Endothelial cell of umbilical vein (primary cell): Measurements from ENCODE around the gene MSH5. TPM values are rescaled to one million over a fixed set of nuclear protein-coding genes. Genes with fewer than 3 reads are reported as not detected.

Experiments used
- BruUV-seq: library from RNA; stranded (reverse); fragments of 400-500 nt; replicated peaks from 2 replicates; lab custom pipeline; 2021; lab: Mats Ljungman, UMichigan
- CTCF ChIA-PET: fragments of 300-600, 350-600 bp; sonication (Branson Sonifier 250); formaldehyde crosslinking; loops from one replicate; lab custom pipeline; 2021; ENCODE audit warnings: antibody characterized with exemption, inconsistent platforms; lab: Charles Lee
- POLR2A ChIA-PET: fragments of 300-600, 350-600 bp; sonication (Branson Sonifier 250); formaldehyde crosslinking; loops from one replicate; lab custom pipeline; 2021; ENCODE audit warnings: antibody characterized with exemption, inconsistent platforms; lab: Charles Lee
- DNase-seq: peaks from one replicate; pipeline ENCODE4 v3.0.0-alpha.2; 2011; ENCODE audit warnings: low read depth, low spot score
- FAIRE-seq: peaks from 2 replicates; lab custom pipeline; 2011; peaks lifted over from hg19 to GRCh38; lab: Jason Lieb, UNC
- H2AFZ ChIP-seq: 2 replicates; pipeline ENCODE4 v1.6.0; 2012; ENCODE audit warnings: low read depth, low read length, control low read depth, inconsistent platforms
- H3K27ac ChIP-seq: 2 replicates; pipeline ENCODE4 v1.5.1; 2011; ENCODE audit warnings: low read depth, mild to moderate bottlenecking, control low read depth, low read length, moderate library complexity; ENCODE audit not compliant: insufficient read depth
- H3K27me3 ChIP-seq, 2 experiments: 2 replicates each; pipeline versions ENCODE4 v1.6.0 to v1.6.1; 2011; ENCODE audit warnings: low read length in 2 of 2, mixed read lengths in 1 of 2; ENCODE audit not compliant: control insufficient read depth in 2 of 2, insufficient read depth in 2 of 2
- H3K36me3 ChIP-seq, 2 experiments: 2 replicates in 1 of 2; 3 replicates in 1 of 2; pipeline ENCODE4 v1.5.1; 2011; ENCODE audit warnings: low read length in 2 of 2, mild to moderate bottlenecking in 1 of 2, moderate library complexity in 1 of 2; ENCODE audit not compliant: control insufficient read depth in 2 of 2, insufficient read depth in 2 of 2; ENCODE audit errors: extremely low read depth in 1 of 2
- H3K4me1 ChIP-seq: 3 replicates; pipeline ENCODE4 v1.5.1; 2011; ENCODE audit warnings: mild to moderate bottlenecking, low read length; ENCODE audit not compliant: control insufficient read depth, insufficient read depth; ENCODE audit errors: extremely low read depth
- H3K4me2 ChIP-seq: 2 replicates; pipeline ENCODE4 v1.6.1; 2011; ENCODE audit warnings: low read length, control low read depth, mixed read lengths; ENCODE audit not compliant: insufficient read depth
- H3K4me3 ChIP-seq, 3 experiments: fragments of 200-600 bp in 1 of 3; sonication (generic), shearing (Covaris generic) in 1 of 3; replicated peaks in 1 of 3; 2 replicates each; pipeline ENCODE4 v1.5.1; 2011 to 2016; ENCODE audit warnings: control low read depth in 3 of 3, low read length in 3 of 3, mild to moderate bottlenecking in 2 of 3, inconsistent platforms in 1 of 3, low read depth in 1 of 3, moderate library complexity in 1 of 3; ENCODE audit not compliant: insufficient read depth in 1 of 3
- H3K79me2 ChIP-seq: 2 replicates; pipeline ENCODE4 v1.6.0; 2012; ENCODE audit warnings: low read length, inconsistent platforms; ENCODE audit not compliant: control insufficient read depth, insufficient read depth
- H3K9ac ChIP-seq: replicated peaks from 2 replicates; pipeline ENCODE3; 2011; ENCODE audit warnings: low read length, control low read depth; ENCODE audit not compliant: insufficient read depth; ENCODE audit errors: extremely low read depth
- H3K9me1 ChIP-seq: replicated peaks from 3 replicates; pipeline ENCODE4 v1.6.0; 2011; ENCODE audit warnings: mild to moderate bottlenecking, low read length; ENCODE audit not compliant: control insufficient read depth, insufficient read depth; ENCODE audit errors: extremely low read depth
- H3K9me3 ChIP-seq: replicated peaks from 2 replicates; pipeline ENCODE4 v1.5.1; 2012; ENCODE audit warnings: low read length, inconsistent platforms; ENCODE audit not compliant: control insufficient read depth, insufficient read depth
- H4K20me1 ChIP-seq: replicated peaks from 2 replicates; pipeline ENCODE3; 2011; ENCODE audit warnings: mild to moderate bottlenecking, low read length; ENCODE audit not compliant: control insufficient read depth, insufficient read depth; ENCODE audit errors: extremely low read depth
- CTCF ChIP-seq, 2 donors: IDR thresholded peaks; 1 replicate in 1 of 2; 2 replicates in 1 of 2; pipeline ENCODE4 v1.5.1; 2011; ENCODE audit warnings: low read length in 2 of 2, mild to moderate bottlenecking in 2 of 2, moderate library complexity in 2 of 2, control low read depth in 1 of 2, inconsistent platforms in 1 of 2, low read depth in 1 of 2; ENCODE audit not compliant: insufficient read depth in 1 of 2; ENCODE audit errors: extremely low read depth in 1 of 2
- EZH2 ChIP-seq: IDR thresholded peaks from 2 replicates; pipeline ENCODE4 v1.6.1; 2012; ENCODE audit warnings: borderline replicate concordance, low read depth, mild to moderate bottlenecking, moderate library complexity, low read length, inconsistent platforms; ENCODE audit not compliant: severe bottlenecking
- FOS ChIP-seq: IDR thresholded peaks from 2 replicates; pipeline ENCODE4 v1.6.1; 2011; ENCODE audit warnings: mild to moderate bottlenecking, low read length, moderate library complexity, borderline replicate concordance; ENCODE audit not compliant: insufficient read depth
- GATA2 ChIP-seq: IDR thresholded peaks from 2 replicates; pipeline ENCODE4 v1.7.0; 2011; ENCODE audit warnings: low read depth, mild to moderate bottlenecking, moderate library complexity, mixed read lengths, low read length; ENCODE audit not compliant: insufficient read length, insufficient read depth
- JUN ChIP-seq: IDR thresholded peaks from 2 replicates; pipeline ENCODE4 v1.6.1; 2011; ENCODE audit warnings: borderline replicate concordance, low read depth; ENCODE audit not compliant: insufficient read length, insufficient read depth
- MAX ChIP-seq: IDR thresholded peaks from 2 replicates; pipeline ENCODE4 v1.6.1; 2011; ENCODE audit not compliant: insufficient read depth, insufficient read length
- MYC ChIP-seq: IDR thresholded peaks from one replicate; pipeline ENCODE4 v1.6.1; 2011; ENCODE audit warnings: mild to moderate bottlenecking, low read depth, low read length
- POLR2A ChIP-seq: IDR thresholded peaks from 2 replicates; pipeline ENCODE4 v1.6.1; 2012; ENCODE audit warnings: low read depth, mild to moderate bottlenecking, control low read depth, low read length
- POLR2AphosphoS5 ChIP-seq: IDR thresholded peaks from 2 replicates; pipeline ENCODE4 v1.6.1; 2012; ENCODE audit warnings: low read depth, mild to moderate bottlenecking, control low read depth, low read length, moderate library complexity; ENCODE audit not compliant: insufficient read depth
- dilution Hi-C: fragments of 300-500 bp; cut with MboI; formaldehyde crosslinking; loops from one replicate; pipeline ENCODE4 v1.15.0; 2019; ENCODE audit warnings: low sequenced_read_pairs; ENCODE audit not compliant: extremely low pct_ligation_motif_present
- intact Hi-C: fragments of 100-400 bp; cut with micrococcal nuclease; formaldehyde crosslinking; loops from one replicate; pipeline ENCODE4 v1.10.0; 2022
- polyA plus RNA-seq, 4 experiments: library from polyadenylated mRNA; depleted of rRNA in 3 of 4; stranded (reverse) in 3 of 4; unstranded in 1 of 4; fragments of >200 nt; gene quantifications; 2 replicates each; pipeline versions ENCODE4 v1.2.1 to v1.2.3, GENCODE V29; 2011 to 2012; ENCODE audit warnings: missing spikeins in 1 of 4
- total RNA-seq: library from RNA; stranded (reverse); gene quantifications from 2 replicates; pipeline ENCODE4 v1.2.3, GENCODE V29; 2021

Gene MSH5
- total and polyA plus RNA-seq, 2 donors (not counting 3 experiments of a cell fraction or from before 2014, with no cell fraction given) = 27.1 to 43.8 TPM

GRCh38 chr6:31734247-31734820, 5.5 kb upstream of the MSH5 start:
- H3K79me2 ChIP-seq = peaks cover 41% of the 10 kb centered on the region
- CTCF ChIA-PET = interaction anchor here (1.5 kb wide), 1 partner anchor 9 kb away, joined by 3 read pairs; no protein-coding TSS in a partner anchor

More at GRCh38 chr6:31734247-31734820, 5.5 kb upstream of the MSH5 start:
- Histone ChIP-seq H3K36me3 (peaks cover 16 to 23% of the 10 kb centered on the region in 2 experiments), H2AFZ (no peak overlapping the region), H3K9ac (peak overlapping the region; percentile 96), H3K4me1 (peaks cover 40% of the 10 kb centered on the region), H3K4me3 (peak overlapping the region; percentile 86 to 98 (median 96)), H4K20me1 (no peaks in the 10 kb centered on the region), H3K9me1 (no peaks in the 10 kb centered on the region), H3K9me3 (no peaks in the 10 kb centered on the region), H3K4me2 (peak overlapping the region; percentile 93), H3K27me3 (no peaks in the 10 kb centered on the region), H3K27ac (peak overlapping the region; percentile 94)
- dilution Hi-C loops (no loop called here), intact Hi-C loops (loop anchor here (1.0 to 10.0 kb wide), 2 partner anchors 93 to 190 kb away; partner anchors contain the start of genes ATP6V1G2, DDX39B, HSPA1B and NFKBIL1)
- no peak for FAIRE-seq
- TF ChIP-seq POLR2A = no peak
- no peak for TF ChIP-seq MAX
- TF ChIP-seq CTCF (IDR thresholded peaks at IDR 0.05; ENCODE audit: extremely low read depth in 1 of 2, insufficient read depth in 1 of 2, low read depth in 1 of 2, low read length in 2 of 2) = no peak
- TF ChIP-seq FOS = no peak
- TF ChIP-seq POLR2AphosphoS5 = no peak
- TF ChIP-seq EZH2 = no peak
- TF ChIP-seq JUN = no peak
- TF ChIP-seq MYC = no peak
- TF ChIP-seq GATA2 = no peak
- BruUV-seq = no TSS peak
- DNase-seq = no peak
- POLR2A ChIA-PET = interaction anchor here (1.5 kb wide), 1 partner anchor 93 kb away, joined by 6 read pairs; the partner anchor contains the start of gene HSPA1B
